SJCRH30 (cell line): ENCODE data around the gene DOK6. TPM values are rescaled to one million over a fixed set of nuclear protein-coding genes. Genes with fewer than 3 reads are reported as not detected.
"Not testable (repeated sequence)": the region's sequence is repeated elsewhere in the genome, so short reads cannot be mapped to it uniquely, and the experiment has no call there.

Experiments
- DNase-seq, 2 experiments: peaks; one replicate each; pipeline ENCODE4 v3.0.0-alpha.2; 2015 to 2020
- H3K27ac ChIP-seq: fragments of 250-450 bp; sonication (Bioruptor Pico); 2 replicates; pipeline ENCODE4 v1.5.1; 2020; ENCODE audit warnings: mild to moderate bottlenecking, moderate library complexity
- H3K27me3 ChIP-seq: fragments of 250-450 bp; sonication (Bioruptor Pico); 2 replicates; pipeline ENCODE4 v1.5.1; 2020; ENCODE audit warnings: mild to moderate bottlenecking, moderate library complexity
- H3K36me3 ChIP-seq: fragments of 250-450 bp; sonication (Bioruptor Pico); 2 replicates; pipeline ENCODE4 v1.5.1; 2020; ENCODE audit warnings: mild to moderate bottlenecking, moderate library complexity
- H3K4me1 ChIP-seq: fragments of 250-450 bp; sonication (Bioruptor Pico); 2 replicates; pipeline ENCODE4 v1.5.1; 2020; ENCODE audit warnings: mild to moderate bottlenecking, moderate library complexity
- H3K4me3 ChIP-seq: fragments of 250-450 bp; sonication (Bioruptor Pico); 2 replicates; pipeline ENCODE4 v1.5.1; 2020; ENCODE audit warnings: mild to moderate bottlenecking, moderate library complexity
- H3K9me3 ChIP-seq: fragments of 250-450 bp; sonication (Bioruptor Pico); replicated peaks from 2 replicates; pipeline ENCODE4 v1.5.1; 2020; ENCODE audit warnings: mild to moderate bottlenecking, moderate library complexity
- total RNA-seq: library from RNA; depleted of rRNA; stranded (reverse); fragments of >200 nt; shearing (Covaris generic); gene quantifications from 2 replicates; pipeline ENCODE4 v1.2.3, GENCODE V29; 2014

DOK6 gene
- total RNA-seq, 1 experiment from 2014 or later = 0.47 TPM

- Histone ChIP-seq H3K27ac (no peak overlapping the region), H3K27me3 (no peaks in the 10 kb centered on the region), H3K9me3 (no peaks in the 10 kb centered on the region), H3K4me1 (no peaks in the 10 kb centered on the region), H3K4me3 (no peak overlapping the region), H3K36me3 (no peaks in the 10 kb centered on the region)
- DNase-seq = no peak
These were observed 453.8 kb downstream of the DOK6 start for GRCh38 chr18:69854455-69854854.

- DNase-seq = no peak
- H3K4me1 ChIP-seq = no peaks in the 10 kb centered on the region
- no peak overlapping the region for H3K4me3 ChIP-seq
- H3K27me3 ChIP-seq = no peaks in the 10 kb centered on the region
- no peak overlapping the region for H3K27ac ChIP-seq
- no peaks in the 10 kb centered on the region for H3K36me3 ChIP-seq
- no peaks in the 10 kb centered on the region for H3K9me3 ChIP-seq
These were observed 458.2 kb downstream of the DOK6 start for GRCh38 chr18:69858897-69859296.

- H3K4me1 ChIP-seq, H3K36me3 ChIP-seq, H3K27me3 ChIP-seq, H3K27ac ChIP-seq, H3K9me3 ChIP-seq, H3K4me3 ChIP-seq, DNase-seq: not testable (repeated sequence)
These were observed 464.1 kb downstream of the DOK6 start for GRCh38 chr18:69864802-69865201.

GRCh38 chr18:69865776-69866175 is 465.1 kb downstream of the DOK6 start:
- Histone ChIP-seq H3K9me3 (no peaks in the 10 kb centered on the region), H3K27me3 (no peaks in the 10 kb centered on the region), H3K27ac (no peak overlapping the region), H3K4me1 (no peaks in the 10 kb centered on the region), H3K36me3 (no peaks in the 10 kb centered on the region), H3K4me3 (no peak overlapping the region)
- no peak for DNase-seq

- Histone ChIP-seq H3K36me3 (no peaks in the 10 kb centered on the region), H3K27me3 (no peaks in the 10 kb centered on the region), H3K4me1 (no peaks in the 10 kb centered on the region), H3K27ac (no peak overlapping the region), H3K9me3 (no peaks in the 10 kb centered on the region), H3K4me3 (no peak overlapping the region)
- DNase-seq = no peak
These were observed 465.5 kb downstream of the DOK6 start for GRCh38 chr18:69866212-69866611.

- Histone ChIP-seq H3K27ac (no peak overlapping the region), H3K36me3 (no peaks in the 10 kb centered on the region), H3K4me1 (no peaks in the 10 kb centered on the region), H3K27me3 (no peaks in the 10 kb centered on the region), H3K9me3 (no peaks in the 10 kb centered on the region), H3K4me3 (no peak overlapping the region)
- no peak for DNase-seq
These were observed 470.0 kb downstream of the DOK6 start for GRCh38 chr18:69870736-69871135.

- H3K4me3 ChIP-seq = no peak overlapping the region
- H3K27ac ChIP-seq = no peak overlapping the region
- no peak for DNase-seq
- H3K36me3 ChIP-seq = no peaks in the 10 kb centered on the region
- H3K9me3 ChIP-seq = no peaks in the 10 kb centered on the region
- no peaks in the 10 kb centered on the region for H3K4me1 ChIP-seq
- no peaks in the 10 kb centered on the region for H3K27me3 ChIP-seq
These were observed 470.7 kb downstream of the DOK6 start for GRCh38 chr18:69871363-69871762.

- DNase-seq = no peak
- Histone ChIP-seq H3K4me1 (no peaks in the 10 kb centered on the region), H3K27me3 (no peaks in the 10 kb centered on the region), H3K9me3 (no peaks in the 10 kb centered on the region), H3K4me3 (no peak overlapping the region), H3K27ac (no peak overlapping the region), H3K36me3 (no peaks in the 10 kb centered on the region)
These were observed 472.0 kb downstream of the DOK6 start for GRCh38 chr18:69872661-69873060.

GRCh38 chr18:69874058-69874457 is 473.4 kb downstream of the DOK6 start:
- Histone ChIP-seq H3K4me1 (no peaks in the 10 kb centered on the region), H3K27ac (no peak overlapping the region)
- DNase-seq = no peak

GRCh38 chr18:69876490-69876889 is 475.8 kb downstream of the DOK6 start:
- no peaks in the 10 kb centered on the region for H3K9me3 ChIP-seq
- H3K27me3 ChIP-seq = no peaks in the 10 kb centered on the region
- no peak for DNase-seq
- H3K4me1 ChIP-seq = no peaks in the 10 kb centered on the region
- no peaks in the 10 kb centered on the region for H3K36me3 ChIP-seq
- H3K4me3 ChIP-seq = no peak overlapping the region
- H3K27ac ChIP-seq = no peak overlapping the region

More at GRCh38 chr18:69874058-69874457, 473.4 kb downstream of the DOK6 start:
- Histone ChIP-seq H3K27me3 (no peaks in the 10 kb centered on the region), H3K36me3 (no peaks in the 10 kb centered on the region), H3K4me3 (no peak overlapping the region), H3K9me3 (no peaks in the 10 kb centered on the region)

GRCh38 chr18:69878213-69878933 is 477.7 kb downstream of the DOK6 start:
- no peaks in the 10 kb centered on the region for H3K9me3 ChIP-seq
- no peaks in the 10 kb centered on the region for H3K27me3 ChIP-seq
- H3K4me1 ChIP-seq = no peaks in the 10 kb centered on the region
- no peak overlapping the region for H3K4me3 ChIP-seq
- no peaks in the 10 kb centered on the region for H3K36me3 ChIP-seq
- no peak overlapping the region for H3K27ac ChIP-seq
- DNase-seq = no peak

GRCh38 chr18:69879051-69879450 is 478.4 kb downstream of the DOK6 start:
- H3K4me3 ChIP-seq, H3K27ac ChIP-seq, H3K36me3 ChIP-seq, H3K4me1 ChIP-seq, H3K27me3 ChIP-seq, H3K9me3 ChIP-seq, DNase-seq: not testable (repeated sequence)

GRCh38 chr18:69880083-69880482 is 479.4 kb downstream of the DOK6 start:
- no peaks in the 10 kb centered on the region for H3K9me3 ChIP-seq
- H3K27me3 ChIP-seq = no peaks in the 10 kb centered on the region
- no peaks in the 10 kb centered on the region for H3K36me3 ChIP-seq
- no peak overlapping the region for H3K27ac ChIP-seq
- DNase-seq = no peak
- no peaks in the 10 kb centered on the region for H3K4me1 ChIP-seq
- H3K4me3 ChIP-seq = no peak overlapping the region

- Histone ChIP-seq H3K9me3 (no peaks in the 10 kb centered on the region), H3K4me1 (no peaks in the 10 kb centered on the region), H3K27me3 (no peaks in the 10 kb centered on the region), H3K4me3 (no peak overlapping the region), H3K36me3 (no peaks in the 10 kb centered on the region), H3K27ac (no peak overlapping the region)
- DNase-seq = no peak
These were observed 482.4 kb downstream of the DOK6 start for GRCh38 chr18:69882965-69883668.

- Histone ChIP-seq H3K27me3 (no peaks in the 10 kb centered on the region), H3K4me1 (no peaks in the 10 kb centered on the region), H3K36me3 (no peaks in the 10 kb centered on the region), H3K9me3 (no peaks in the 10 kb centered on the region), H3K4me3 (no peak overlapping the region), H3K27ac (no peak overlapping the region)
- DNase-seq = no peak
These were observed 483.1 kb downstream of the DOK6 start for GRCh38 chr18:69883781-69884180.

GRCh38 chr18:69885355-69885754 is 484.7 kb downstream of the DOK6 start:
- Histone ChIP-seq H3K27ac (no peak overlapping the region), H3K4me3 (no peak overlapping the region), H3K27me3 (no peaks in the 10 kb centered on the region), H3K9me3 (no peaks in the 10 kb centered on the region), H3K4me1 (no peaks in the 10 kb centered on the region), H3K36me3 (no peaks in the 10 kb centered on the region)
- no peak for DNase-seq
